GM12892 (cell line): ENCODE measurements around the gene SLC35B2.

Experiments
- POLR2A ChIP-seq: IDR thresholded peaks from 2 replicates; pipeline ENCODE4 v1.6.1; 2011; ENCODE audit warnings: low read depth, low read length, control low read depth
- POLR2AphosphoS5 ChIP-seq: IDR thresholded peaks from 2 replicates; pipeline ENCODE4 v1.6.1; 2011; ENCODE audit warnings: low read depth, low read length, control low read depth

- no peak for TF ChIP-seq POLR2A
- TF ChIP-seq POLR2AphosphoS5: no peak
These were observed 40.0 kb upstream of the SLC35B2 start for GRCh38 chr6:44297063-44298038.
